Lower lobe of right lung (tissue), 2 donors: ENCODE measurements around the gene C5orf22. TPM values are rescaled to one million over a fixed set of nuclear protein-coding genes. Genes with fewer than 3 reads are reported as not detected.

Source experiments
- ATAC-seq, 2 donors: fragments of 200-7000 bp; cut with Tn5 transposase; one replicate each; pipeline ENCODE4 v1.9.1; 2020 to 2022; ENCODE audit warnings: mild to moderate bottlenecking in 2 of 2, moderate library complexity in 2 of 2
- DNase-seq: peaks from one replicate; pipeline ENCODE4 v3.0.0-alpha.2; 2020
- H3K27ac ChIP-seq: fragments of 200-600 bp; one replicate; pipeline ENCODE4 v1.8.0; 2022
- H3K27me3 ChIP-seq: fragments of 200-600 bp; one replicate; pipeline ENCODE4 v1.8.0; 2022; ENCODE audit warnings: low read depth
- H3K36me3 ChIP-seq: fragments of 200-600 bp; one replicate; pipeline ENCODE4 v1.8.0; 2022; ENCODE audit warnings: mild to moderate bottlenecking
- H3K4me1 ChIP-seq: fragments of 200-600 bp; one replicate; pipeline ENCODE4 v1.8.0; 2022
- H3K4me3 ChIP-seq: fragments of 200-600 bp; one replicate; pipeline ENCODE4 v1.8.0; 2022; ENCODE audit warnings: mild to moderate bottlenecking
- H3K9me3 ChIP-seq: fragments of 200-600 bp; one replicate; pipeline ENCODE4 v1.8.0; 2022
- intact Hi-C: fragments of 100-400 bp; cut with DNase I; formaldehyde crosslinking; loops from one replicate; pipeline ENCODE4 v1.11.0; 2022
- total RNA-seq: library from RNA; stranded (reverse); fragmentation: NEBNext Ultra II Directional; extraction: Animal tissue kit (Norgen Biotek cat#: 25700); gene quantifications from one replicate; pipeline ENCODE4 v1.2.1, GENCODE V29; 2021
- TF ChIP-seq, protein P1 (sequence below): fragments of 200-600 bp; IDR thresholded peaks from one replicate; pipeline ENCODE4 v1.8.0; 2022; ENCODE audit warnings: antibody characterized with exemption, mild to moderate bottlenecking
- donor health status: DM: no; HTN: yes; CAD: no; lungs with severe emphysema.

Gene C5orf22
- total RNA-seq, 1 donor from 2014 or later: 20.8 TPM

GRCh38 chr5:31579558-31579957 is 47.5 kb downstream of the C5orf22 start:
- no peaks in the 10 kb centered on the region for H3K27me3 ChIP-seq
- TF ChIP-seq, protein P1, sequence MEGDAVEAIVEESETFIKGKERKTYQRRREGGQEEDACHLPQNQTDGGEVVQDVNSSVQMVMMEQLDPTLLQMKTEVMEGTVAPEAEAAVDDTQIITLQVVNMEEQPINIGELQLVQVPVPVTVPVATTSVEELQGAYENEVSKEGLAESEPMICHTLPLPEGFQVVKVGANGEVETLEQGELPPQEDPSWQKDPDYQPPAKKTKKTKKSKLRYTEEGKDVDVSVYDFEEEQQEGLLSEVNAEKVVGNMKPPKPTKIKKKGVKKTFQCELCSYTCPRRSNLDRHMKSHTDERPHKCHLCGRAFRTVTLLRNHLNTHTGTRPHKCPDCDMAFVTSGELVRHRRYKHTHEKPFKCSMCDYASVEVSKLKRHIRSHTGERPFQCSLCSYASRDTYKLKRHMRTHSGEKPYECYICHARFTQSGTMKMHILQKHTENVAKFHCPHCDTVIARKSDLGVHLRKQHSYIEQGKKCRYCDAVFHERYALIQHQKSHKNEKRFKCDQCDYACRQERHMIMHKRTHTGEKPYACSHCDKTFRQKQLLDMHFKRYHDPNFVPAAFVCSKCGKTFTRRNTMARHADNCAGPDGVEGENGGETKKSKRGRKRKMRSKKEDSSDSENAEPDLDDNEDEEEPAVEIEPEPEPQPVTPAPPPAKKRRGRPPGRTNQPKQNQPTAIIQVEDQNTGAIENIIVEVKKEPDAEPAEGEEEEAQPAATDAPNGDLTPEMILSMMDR: no peak
- no peak for ATAC-seq
- H3K4me3 ChIP-seq: no peak overlapping the region
- intact Hi-C loops: no loop called here
- H3K27ac ChIP-seq: no peak overlapping the region
- no peaks in the 10 kb centered on the region for H3K9me3 ChIP-seq
- no peaks in the 10 kb centered on the region for H3K4me1 ChIP-seq
- H3K36me3 ChIP-seq: no peaks in the 10 kb centered on the region
- no peak for DNase-seq

DNA sequence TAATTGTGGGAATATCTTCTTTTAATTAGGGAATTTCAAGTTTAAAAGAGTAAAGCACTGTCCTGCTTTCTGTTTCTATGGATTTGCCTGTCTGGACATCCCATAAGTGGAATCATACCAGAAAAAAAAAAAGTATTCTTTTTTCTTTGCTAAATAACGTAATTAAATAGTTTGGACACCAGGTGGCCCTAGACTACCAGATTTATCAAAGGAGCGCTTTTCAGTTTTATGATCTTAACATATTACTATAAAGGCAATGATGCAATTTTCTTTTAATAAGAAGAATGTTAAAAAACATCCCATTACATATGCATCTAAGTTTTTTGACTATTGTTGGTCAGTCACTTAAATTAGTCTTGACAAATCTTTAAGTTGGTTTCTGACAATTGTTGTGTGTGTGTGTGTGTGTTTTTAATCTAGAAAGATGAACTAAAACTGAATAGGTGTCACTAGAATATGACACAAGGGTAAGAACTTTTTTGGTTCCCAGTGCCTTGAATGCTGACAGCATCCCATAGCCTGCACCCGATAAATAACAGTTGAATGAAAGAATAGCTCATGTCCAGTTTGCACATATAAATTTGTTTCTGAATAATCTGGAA is 49.5 kb downstream of the C5orf22 start:
- Histone ChIP-seq H3K4me1 (no peaks in the 10 kb centered on the region), H3K27me3 (no peaks in the 10 kb centered on the region), H3K9me3 (no peaks in the 10 kb centered on the region), H3K4me3 (no peak overlapping the region), H3K36me3 (no peaks in the 10 kb centered on the region), H3K27ac (no peak overlapping the region)
- intact Hi-C loops: loop anchor here (10.0 kb wide), 2 partner anchors 223 to 383 kb away; no protein-coding TSS in a partner anchor
- ATAC-seq (peak in 1 of 2 donors; percentile 27), DNase-seq (no peak)
- TF ChIP-seq, protein P1: peak; percentile 48

DNA sequence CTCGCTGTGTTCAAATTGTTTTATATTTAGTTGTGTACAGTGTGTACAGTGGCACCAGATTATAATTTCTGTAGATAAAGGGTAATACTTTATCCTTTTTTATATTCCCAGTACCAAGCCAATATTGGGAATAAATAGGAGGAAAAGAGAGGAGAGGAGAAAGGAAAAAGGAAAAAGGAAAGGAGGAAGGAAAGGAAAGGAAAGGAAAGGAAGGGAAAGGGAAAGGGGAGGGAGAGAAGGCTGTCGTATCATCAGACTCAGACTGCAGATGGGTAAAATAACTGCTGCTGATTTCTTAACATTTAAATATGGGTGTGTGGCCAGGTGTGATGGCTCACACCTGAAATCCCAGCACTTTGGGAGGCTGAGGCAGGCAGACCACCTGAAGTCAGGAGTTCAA is 51.0 kb downstream of the C5orf22 start:
- TF ChIP-seq, protein P1: no peak
- H3K4me3 ChIP-seq: no peak overlapping the region
- no peaks in the 10 kb centered on the region for H3K4me1 ChIP-seq
- no peaks in the 10 kb centered on the region for H3K9me3 ChIP-seq
- no peak for ATAC-seq
- H3K36me3 ChIP-seq: no peaks in the 10 kb centered on the region
- intact Hi-C loops: loop anchor here (10.0 kb wide), 2 partner anchors 222 to 382 kb away; no protein-coding TSS in a partner anchor
- H3K27me3 ChIP-seq: no peaks in the 10 kb centered on the region
- H3K27ac ChIP-seq: no peak overlapping the region
- DNase-seq: no peak

DNA sequence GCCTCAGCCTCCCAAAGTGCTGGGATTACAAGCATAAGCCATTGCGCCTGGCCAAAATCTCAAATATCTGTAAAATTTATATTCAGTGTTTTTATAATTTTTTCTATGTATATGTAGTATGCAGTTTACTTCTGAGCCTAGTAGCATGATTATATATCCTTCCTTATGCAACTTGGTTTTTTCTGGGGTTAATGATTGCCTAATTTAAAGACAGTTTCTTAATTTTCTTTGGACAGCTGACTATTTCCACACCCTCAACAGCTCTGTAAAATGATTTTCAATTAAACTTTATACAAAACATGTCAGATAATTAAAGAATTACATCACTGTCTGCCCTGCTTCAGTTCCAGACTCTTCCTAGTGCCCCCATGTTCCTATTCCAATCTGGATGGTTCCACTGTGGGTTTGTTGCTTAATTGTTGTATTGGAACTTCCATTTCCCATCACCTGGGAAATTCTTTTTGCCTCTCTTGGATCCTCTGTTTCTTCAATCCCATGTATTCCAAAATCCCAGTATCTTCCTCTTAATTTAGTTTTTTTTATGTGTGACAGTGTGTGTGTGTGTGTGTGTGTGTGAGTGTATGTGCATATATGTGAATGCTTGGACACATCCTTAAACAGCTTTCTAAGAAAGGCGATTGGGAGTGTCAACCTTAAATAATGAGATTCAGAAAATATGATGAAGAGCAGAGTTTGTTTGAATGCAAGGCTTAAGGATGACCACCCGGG is 53.2 kb downstream of the C5orf22 start:
- TF ChIP-seq, protein P1: no peak
- H3K9me3 ChIP-seq: no peaks in the 10 kb centered on the region
- ATAC-seq (no peak), DNase-seq (no peak)
- H3K27me3 ChIP-seq: no peaks in the 10 kb centered on the region
- H3K27ac ChIP-seq: no peak overlapping the region
- no peaks in the 10 kb centered on the region for H3K4me1 ChIP-seq
- no peaks in the 10 kb centered on the region for H3K36me3 ChIP-seq
- no peak overlapping the region for H3K4me3 ChIP-seq
- intact Hi-C loops: loop anchor here (10.0 kb wide), 2 partner anchors 219 to 379 kb away; no protein-coding TSS in a partner anchor

GRCh38 chr5:31585895-31586270 is 53.8 kb downstream of the C5orf22 start:
- Histone ChIP-seq H3K36me3 (no peaks in the 10 kb centered on the region), H3K27ac (no peak overlapping the region), H3K9me3 (no peaks in the 10 kb centered on the region), H3K4me3 (no peak overlapping the region), H3K27me3 (no peaks in the 10 kb centered on the region), H3K4me1 (no peaks in the 10 kb centered on the region)
- ATAC-seq (no peak), DNase-seq (no peak)
- intact Hi-C loops: loop anchor here (10.0 kb wide), 2 partner anchors 219 to 379 kb away; no protein-coding TSS in a partner anchor
- TF ChIP-seq, protein P1: no peak
